SH-SY5Y (cell line): Measurements from ENCODE around the gene NAXE.

ENCODE experiments used
- GATA2 ChIP-seq: IDR thresholded peaks from 2 replicates; pipeline ENCODE4 v1.6.1; 2011; ENCODE audit warnings: mild to moderate bottlenecking, low read depth, low read length
- GATA3 ChIP-seq: IDR thresholded peaks from 2 replicates; pipeline ENCODE4 v1.6.1; 2011; ENCODE audit warnings: low read depth, mild to moderate bottlenecking, low read length, moderate library complexity

DNA sequence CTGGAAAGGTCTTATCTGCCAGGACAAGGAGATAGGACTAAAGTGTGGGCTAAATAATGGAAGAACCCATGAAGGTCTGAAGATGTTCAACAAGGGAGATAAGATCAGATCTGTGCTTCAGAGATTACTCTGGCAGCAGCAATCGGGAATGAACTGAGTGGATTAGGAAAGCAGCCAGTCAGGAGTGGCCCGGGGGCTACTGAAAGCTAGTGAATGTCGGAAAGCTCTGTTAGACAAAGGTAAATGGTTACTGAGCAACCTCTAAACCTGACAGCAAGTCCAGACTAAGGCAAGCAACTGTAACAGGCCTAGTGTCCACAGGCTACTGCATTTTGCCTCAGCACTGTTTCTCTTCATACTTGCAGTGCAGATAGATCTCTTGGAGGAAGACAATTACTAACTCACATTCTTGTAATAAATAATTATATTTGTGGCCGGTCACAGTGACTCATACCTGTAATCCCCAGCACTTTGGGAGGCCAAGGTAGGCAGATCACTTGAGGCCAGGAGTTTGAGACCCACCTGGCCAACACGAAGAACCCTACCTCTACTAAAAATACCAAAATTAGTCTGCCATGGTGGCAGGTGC, 31.7 kb upstream of the NAXE start:
- peak; percentile 65 for TF ChIP-seq GATA2
- TF ChIP-seq GATA3 = no peak
